ENCODE measurements around the gene NPW.
"Not testable (repeated sequence)": the region's sequence is repeated elsewhere in the genome, so short reads cannot be mapped to it uniquely, and the experiment has no call there.

Gene NPW

DNA sequence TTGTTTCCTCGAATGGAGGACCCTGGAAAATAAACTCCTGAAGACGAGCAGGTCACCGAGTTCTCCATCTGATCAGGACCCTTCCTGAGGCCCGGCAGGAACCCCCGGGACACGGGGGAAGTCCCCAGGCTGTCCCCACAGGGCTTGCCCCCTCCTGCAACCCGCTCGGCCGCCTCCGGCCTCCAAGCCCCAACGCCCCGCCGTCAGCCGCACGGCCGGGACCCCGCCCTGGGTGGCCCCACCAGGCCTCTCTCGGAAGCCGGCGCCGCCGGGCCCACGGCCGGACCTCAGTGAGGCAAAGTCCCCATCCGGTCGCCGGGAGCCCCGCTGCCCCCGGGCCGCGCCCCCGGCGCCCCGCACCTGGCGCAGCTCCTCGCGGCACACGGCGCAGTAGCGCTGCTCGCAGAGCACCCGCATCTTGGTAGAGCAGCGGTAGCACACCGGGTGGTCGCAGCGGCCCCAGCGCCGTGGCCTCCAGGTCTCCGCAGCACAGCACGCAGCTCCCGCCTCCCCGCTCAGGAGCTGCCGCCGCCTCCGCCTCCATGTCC, 10.3 kb upstream of the NPW start:
- peak; percentile 2; the same call in 2 of the 3 replicates for ATAC-seq
- TF ChIP-seq OSR1 (CRISPR knock-in tag; IDR thresholded peaks at IDR 0.05) (no peak), ZFP30 (CRISPR knock-in tag; IDR thresholded peaks at IDR 0.05) (no peak), TOX (CRISPR knock-in tag; IDR thresholded peaks at IDR 0.05; ENCODE audit: borderline replicate concordance) (no peak), ZNF70 (CRISPR knock-in tag; IDR thresholded peaks at IDR 0.05) (no peak), CSDC2 (CRISPR knock-in tag; IDR thresholded peaks at IDR 0.05) (no peak), GLIS3 (CRISPR knock-in tag; IDR thresholded peaks at IDR 0.05) (no peak), TCF4 (CRISPR knock-in tag; IDR thresholded peaks at IDR 0.05; ENCODE audit: borderline replicate concordance) (no peak), ZNF8 (CRISPR knock-in tag; IDR thresholded peaks at IDR 0.05) (no peak), BACH2 (CRISPR knock-in tag; IDR thresholded peaks at IDR 0.05; ENCODE audit: borderline replicate concordance) (no peak)
- TF ChIP-seq, protein P1, sequence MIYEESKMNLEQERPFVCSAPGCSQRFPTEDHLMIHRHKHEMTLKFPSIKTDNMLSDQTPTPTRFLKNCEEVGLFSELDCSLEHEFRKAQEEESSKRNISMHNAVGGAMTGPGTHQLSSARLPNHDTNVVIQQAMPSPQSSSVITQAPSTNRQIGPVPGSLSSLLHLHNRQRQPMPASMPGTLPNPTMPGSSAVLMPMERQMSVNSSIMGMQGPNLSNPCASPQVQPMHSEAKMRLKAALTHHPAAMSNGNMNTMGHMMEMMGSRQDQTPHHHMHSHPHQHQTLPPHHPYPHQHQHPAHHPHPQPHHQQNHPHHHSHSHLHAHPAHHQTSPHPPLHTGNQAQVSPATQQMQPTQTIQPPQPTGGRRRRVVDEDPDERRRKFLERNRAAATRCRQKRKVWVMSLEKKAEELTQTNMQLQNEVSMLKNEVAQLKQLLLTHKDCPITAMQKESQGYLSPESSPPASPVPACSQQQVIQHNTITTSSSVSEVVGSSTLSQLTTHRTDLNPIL (CRISPR knock-in tag; IDR thresholded peaks at IDR 0.05; ENCODE audit: low read depth): no peak
- TF ChIP-seq, protein P2, sequence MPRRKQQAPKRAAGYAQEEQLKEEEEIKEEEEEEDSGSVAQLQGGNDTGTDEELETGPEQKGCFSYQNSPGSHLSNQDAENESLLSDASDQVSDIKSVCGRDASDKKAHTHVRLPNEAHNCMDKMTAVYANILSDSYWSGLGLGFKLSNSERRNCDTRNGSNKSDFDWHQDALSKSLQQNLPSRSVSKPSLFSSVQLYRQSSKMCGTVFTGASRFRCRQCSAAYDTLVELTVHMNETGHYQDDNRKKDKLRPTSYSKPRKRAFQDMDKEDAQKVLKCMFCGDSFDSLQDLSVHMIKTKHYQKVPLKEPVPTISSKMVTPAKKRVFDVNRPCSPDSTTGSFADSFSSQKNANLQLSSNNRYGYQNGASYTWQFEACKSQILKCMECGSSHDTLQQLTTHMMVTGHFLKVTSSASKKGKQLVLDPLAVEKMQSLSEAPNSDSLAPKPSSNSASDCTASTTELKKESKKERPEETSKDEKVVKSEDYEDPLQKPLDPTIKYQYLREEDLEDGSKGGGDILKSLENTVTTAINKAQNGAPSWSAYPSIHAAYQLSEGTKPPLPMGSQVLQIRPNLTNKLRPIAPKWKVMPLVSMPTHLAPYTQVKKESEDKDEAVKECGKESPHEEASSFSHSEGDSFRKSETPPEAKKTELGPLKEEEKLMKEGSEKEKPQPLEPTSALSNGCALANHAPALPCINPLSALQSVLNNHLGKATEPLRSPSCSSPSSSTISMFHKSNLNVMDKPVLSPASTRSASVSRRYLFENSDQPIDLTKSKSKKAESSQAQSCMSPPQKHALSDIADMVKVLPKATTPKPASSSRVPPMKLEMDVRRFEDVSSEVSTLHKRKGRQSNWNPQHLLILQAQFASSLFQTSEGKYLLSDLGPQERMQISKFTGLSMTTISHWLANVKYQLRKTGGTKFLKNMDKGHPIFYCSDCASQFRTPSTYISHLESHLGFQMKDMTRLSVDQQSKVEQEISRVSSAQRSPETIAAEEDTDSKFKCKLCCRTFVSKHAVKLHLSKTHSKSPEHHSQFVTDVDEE (CRISPR knock-in tag; IDR thresholded peaks at IDR 0.05): no peak
- TF ChIP-seq, protein P3, sequence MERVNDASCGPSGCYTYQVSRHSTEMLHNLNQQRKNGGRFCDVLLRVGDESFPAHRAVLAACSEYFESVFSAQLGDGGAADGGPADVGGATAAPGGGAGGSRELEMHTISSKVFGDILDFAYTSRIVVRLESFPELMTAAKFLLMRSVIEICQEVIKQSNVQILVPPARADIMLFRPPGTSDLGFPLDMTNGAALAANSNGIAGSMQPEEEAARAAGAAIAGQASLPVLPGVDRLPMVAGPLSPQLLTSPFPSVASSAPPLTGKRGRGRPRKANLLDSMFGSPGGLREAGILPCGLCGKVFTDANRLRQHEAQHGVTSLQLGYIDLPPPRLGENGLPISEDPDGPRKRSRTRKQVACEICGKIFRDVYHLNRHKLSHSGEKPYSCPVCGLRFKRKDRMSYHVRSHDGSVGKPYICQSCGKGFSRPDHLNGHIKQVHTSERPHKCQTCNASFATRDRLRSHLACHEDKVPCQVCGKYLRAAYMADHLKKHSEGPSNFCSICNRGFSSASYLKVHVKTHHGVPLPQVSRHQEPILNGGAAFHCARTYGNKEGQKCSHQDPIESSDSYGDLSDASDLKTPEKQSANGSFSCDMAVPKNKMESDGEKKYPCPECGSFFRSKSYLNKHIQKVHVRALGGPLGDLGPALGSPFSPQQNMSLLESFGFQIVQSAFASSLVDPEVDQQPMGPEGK (CRISPR knock-in tag; IDR thresholded peaks at IDR 0.05; ENCODE audit: borderline replicate concordance): no peak
- TF ChIP-seq, protein P4, sequence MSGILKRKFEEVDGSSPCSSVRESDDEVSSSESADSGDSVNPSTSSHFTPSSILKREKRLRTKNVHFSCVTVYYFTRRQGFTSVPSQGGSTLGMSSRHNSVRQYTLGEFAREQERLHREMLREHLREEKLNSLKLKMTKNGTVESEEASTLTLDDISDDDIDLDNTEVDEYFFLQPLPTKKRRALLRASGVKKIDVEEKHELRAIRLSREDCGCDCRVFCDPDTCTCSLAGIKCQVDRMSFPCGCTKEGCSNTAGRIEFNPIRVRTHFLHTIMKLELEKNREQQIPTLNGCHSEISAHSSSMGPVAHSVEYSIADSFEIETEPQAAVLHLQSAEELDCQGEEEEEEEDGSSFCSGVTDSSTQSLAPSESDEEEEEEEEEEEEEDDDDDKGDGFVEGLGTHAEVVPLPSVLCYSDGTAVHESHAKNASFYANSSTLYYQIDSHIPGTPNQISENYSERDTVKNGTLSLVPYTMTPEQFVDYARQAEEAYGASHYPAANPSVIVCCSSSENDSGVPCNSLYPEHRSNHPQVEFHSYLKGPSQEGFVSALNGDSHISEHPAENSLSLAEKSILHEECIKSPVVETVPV (CRISPR knock-in tag; IDR thresholded peaks at IDR 0.05): no peak

DNA sequence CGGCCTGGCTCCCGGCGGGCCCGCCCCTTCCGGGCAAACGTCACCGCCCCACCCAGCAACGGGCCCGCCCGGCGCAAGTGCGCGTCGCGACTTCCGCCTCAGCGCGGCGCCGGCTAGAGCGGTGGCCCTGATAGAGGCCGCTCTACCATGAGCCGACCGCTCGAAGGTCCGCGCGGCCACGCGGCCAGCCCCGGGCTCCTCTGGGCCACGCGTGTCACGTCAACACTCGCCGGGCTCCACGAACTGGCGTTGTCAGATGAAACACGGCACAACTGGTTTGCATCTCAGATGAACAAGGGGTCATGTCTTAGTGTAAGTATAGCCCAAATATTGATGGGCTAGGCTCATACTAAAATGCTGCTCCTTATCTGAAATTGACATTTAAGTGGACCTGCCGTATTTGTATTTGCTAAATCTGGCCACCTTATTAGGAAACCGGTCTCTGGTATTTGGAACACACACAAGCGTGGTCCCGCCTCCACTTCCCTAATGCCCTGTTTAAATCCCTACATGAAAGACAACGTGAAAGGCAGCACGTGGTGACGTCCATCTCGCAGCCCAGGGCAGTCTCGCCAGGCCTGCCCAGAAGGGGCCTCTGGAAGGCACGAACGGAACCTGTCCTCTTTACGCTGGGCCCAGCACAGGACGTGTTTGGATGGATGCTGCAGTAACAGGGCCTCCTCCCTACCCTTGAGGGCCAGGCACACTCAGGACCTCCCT, 9.6 kb upstream of the NPW start, which contains the start of gene ZNF598:
Gene ZNF598 (minus strand): TSS at position 31 of the 720 bp plus-strand sequence.
- peak; percentile 93 for ATAC-seq
- TF ChIP-seq CSDC2 (CRISPR knock-in tag; IDR thresholded peaks at IDR 0.05): peak; percentile 75; the same call in 1 of the 2 replicates
- TF ChIP-seq ZNF8 (CRISPR knock-in tag; IDR thresholded peaks at IDR 0.05): no peak
- no peak for TF ChIP-seq TOX (CRISPR knock-in tag; IDR thresholded peaks at IDR 0.05; ENCODE audit: borderline replicate concordance)
- no peak for TF ChIP-seq ZNF565 (CRISPR knock-in tag; conservative IDR thresholded peaks at IDR 0.05; ENCODE audit: low read depth)
- peak; percentile 33; the same call in 1 of the 2 replicates for TF ChIP-seq ZFP3 (CRISPR knock-in tag; IDR thresholded peaks at IDR 0.05)
- TF ChIP-seq BACH2 (CRISPR knock-in tag; IDR thresholded peaks at IDR 0.05; ENCODE audit: borderline replicate concordance): no peak
- TF ChIP-seq, protein P2 (CRISPR knock-in tag; IDR thresholded peaks at IDR 0.05): peak; percentile 71
- no peak for TF ChIP-seq ZNF70 (CRISPR knock-in tag; IDR thresholded peaks at IDR 0.05)
- no peak for TF ChIP-seq PPARA (CRISPR knock-in tag; IDR thresholded peaks at IDR 0.05; ENCODE audit: borderline replicate concordance)
- peak; percentile 57; the same call in 1 of the 2 replicates for TF ChIP-seq SNAI2 (CRISPR knock-in tag; IDR thresholded peaks at IDR 0.05)
- TF ChIP-seq RARB (CRISPR knock-in tag; IDR thresholded peaks at IDR 0.05): no peak
- TF ChIP-seq TCF4 (CRISPR knock-in tag; IDR thresholded peaks at IDR 0.05; ENCODE audit: borderline replicate concordance): no peak

DNA sequence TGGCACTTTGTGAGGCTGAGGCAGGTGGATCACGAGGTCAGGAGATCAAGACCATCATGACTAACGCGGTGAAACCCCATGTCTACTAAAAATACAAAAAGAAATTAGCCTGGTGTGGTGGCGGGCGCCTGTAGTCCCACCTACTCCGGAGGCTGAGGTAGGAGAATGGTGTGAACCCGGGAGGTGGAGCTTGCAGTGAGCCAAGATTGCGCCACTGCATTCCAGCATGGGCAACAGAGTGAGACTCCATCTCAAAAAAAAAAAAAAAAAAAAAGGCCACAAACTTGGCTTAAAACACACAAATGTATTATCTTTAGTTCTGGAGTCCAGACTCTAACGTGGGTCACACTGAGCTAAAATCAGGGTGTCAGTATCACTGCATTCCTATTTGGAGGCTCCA, 7.9 kb upstream of the NPW start:
- not testable (repeated sequence) for ATAC-seq
